Measurements from ENCODE around the gene CD9. TPM values are rescaled to one million over a fixed set of nuclear protein-coding genes. Genes with fewer than 3 reads are reported as not detected.

Gene CD9
- total and polyA plus RNA-seq, 2 donors (not counting 3 experiments of a cell fraction or from before 2014, with no cell fraction given) = 379 to 1,225 TPM

GRCh38 chr12:6182279-6182898, 17.8 kb upstream of the CD9 start:
- Histone ChIP-seq H3K9me3 (replicated peaks; ENCODE audit: control insufficient read depth, insufficient read depth, low read length) (no peaks in the 10 kb centered on the region), H2AFZ (ENCODE audit: low read depth, low read length) (no peak overlapping the region), H3K4me2 (ENCODE audit: insufficient read depth, low read length) (peak overlapping the region; percentile 32), H3K4me1 (ENCODE audit: control insufficient read depth, extremely low read depth, insufficient read depth, low read length) (peaks cover 53% of the 10 kb centered on the region), H3K27ac (ENCODE audit: insufficient read depth, low read depth, low read length) (peak overlapping the region; percentile 96), H3K79me2 (ENCODE audit: control insufficient read depth, insufficient read depth, low read length) (peaks cover 8% of the 10 kb centered on the region), H3K27me3 (ENCODE audit: control insufficient read depth in 2 of 2, insufficient read depth in 2 of 2, low read length in 2 of 2) (no peaks in the 10 kb centered on the region), H3K9me1 (replicated peaks; ENCODE audit: control insufficient read depth, extremely low read depth, insufficient read depth, low read length) (no peaks in the 10 kb centered on the region), H3K36me3 (ENCODE audit: control insufficient read depth in 2 of 2, extremely low read depth in 1 of 2, insufficient read depth in 2 of 2, low read length in 2 of 2) (no peaks in the 10 kb centered on the region), H3K9ac (replicated peaks; ENCODE audit: extremely low read depth, insufficient read depth, low read length) (peak overlapping the region; percentile 78), H3K4me3 (replicated peaks in 1 of 3; ENCODE audit: insufficient read depth in 1 of 3, low read depth in 1 of 3, low read length in 3 of 3) (no peak overlapping the region), H4K20me1 (replicated peaks; ENCODE audit: control insufficient read depth, extremely low read depth, insufficient read depth, low read length) (no peaks in the 10 kb centered on the region)
- peak; percentile 89 for DNase-seq (ENCODE audit: low read depth, low spot score)
- TF ChIP-seq POLR2A (IDR thresholded peaks at IDR 0.05; ENCODE audit: low read depth, low read length) = peak; percentile 52
- TF ChIP-seq CTCF (IDR thresholded peaks at IDR 0.05; ENCODE audit: extremely low read depth in 1 of 2, insufficient read depth in 1 of 2, low read depth in 1 of 2, low read length in 2 of 2) = no peak
- TF ChIP-seq FOS (IDR thresholded peaks at IDR 0.05; ENCODE audit: borderline replicate concordance, insufficient read depth, low read length) = no peak
- no peak for TF ChIP-seq EZH2 (IDR thresholded peaks at IDR 0.05; ENCODE audit: borderline replicate concordance, low read depth, low read length, severe bottlenecking)
- no peak for TF ChIP-seq GATA2 (IDR thresholded peaks at IDR 0.05; ENCODE audit: insufficient read depth, insufficient read length, low read depth, low read length)
- TSS peak; percentile 14 for BruUV-seq (replicated peaks)
- intact Hi-C loops (cut with micrococcal nuclease) = loop anchor here (1.0 kb wide), 1 partner anchor 13 kb away; no protein-coding TSS in a partner anchor
- ChIA-PET CTCF (interaction anchor here (0.9 to 1.3 kb wide), 7 partner anchors 10 to 115 kb away, joined by 3 to 9 read pairs (median 4); no protein-coding TSS in a partner anchor), POLR2A (interaction anchor here (0.8 to 1.0 kb wide), 4 partner anchors 11 to 58 kb away, joined by 3 to 5 read pairs (median 4); partner anchors contain the start of gene VWF)
- dilution Hi-C loops (cut with MboI; ENCODE audit: extremely low pct_ligation_motif_present, low sequenced_read_pairs) = no loop called here
- FAIRE-seq = peak; percentile 83
